ENCODE results near the gene FTCD. TPM values are rescaled to one million over a fixed set of nuclear protein-coding genes. Genes with fewer than 3 reads are reported as not detected.
"Not testable (repeated sequence)": the region's sequence is repeated elsewhere in the genome, so short reads cannot be mapped to it uniquely, and the experiment has no call there.

Gene FTCD
- total RNA-seq, 1 donor = 0.10 TPM

- Histone ChIP-seq H3K4me1 (ENCODE audit: insufficient read depth, low read length) (no peaks in the 10 kb centered on the region), H3K27me3 (ENCODE audit: insufficient read depth, low read length) (no peaks in the 10 kb centered on the region), H3K9me3 (ENCODE audit: low read depth, low read length) (no peaks in the 10 kb centered on the region), H3K4me3 (ENCODE audit: low read length) (no peak overlapping the region)
Measured at GRCh38 chr21:46154155-46154954, 1.0 kb downstream of the FTCD start.

DNA sequence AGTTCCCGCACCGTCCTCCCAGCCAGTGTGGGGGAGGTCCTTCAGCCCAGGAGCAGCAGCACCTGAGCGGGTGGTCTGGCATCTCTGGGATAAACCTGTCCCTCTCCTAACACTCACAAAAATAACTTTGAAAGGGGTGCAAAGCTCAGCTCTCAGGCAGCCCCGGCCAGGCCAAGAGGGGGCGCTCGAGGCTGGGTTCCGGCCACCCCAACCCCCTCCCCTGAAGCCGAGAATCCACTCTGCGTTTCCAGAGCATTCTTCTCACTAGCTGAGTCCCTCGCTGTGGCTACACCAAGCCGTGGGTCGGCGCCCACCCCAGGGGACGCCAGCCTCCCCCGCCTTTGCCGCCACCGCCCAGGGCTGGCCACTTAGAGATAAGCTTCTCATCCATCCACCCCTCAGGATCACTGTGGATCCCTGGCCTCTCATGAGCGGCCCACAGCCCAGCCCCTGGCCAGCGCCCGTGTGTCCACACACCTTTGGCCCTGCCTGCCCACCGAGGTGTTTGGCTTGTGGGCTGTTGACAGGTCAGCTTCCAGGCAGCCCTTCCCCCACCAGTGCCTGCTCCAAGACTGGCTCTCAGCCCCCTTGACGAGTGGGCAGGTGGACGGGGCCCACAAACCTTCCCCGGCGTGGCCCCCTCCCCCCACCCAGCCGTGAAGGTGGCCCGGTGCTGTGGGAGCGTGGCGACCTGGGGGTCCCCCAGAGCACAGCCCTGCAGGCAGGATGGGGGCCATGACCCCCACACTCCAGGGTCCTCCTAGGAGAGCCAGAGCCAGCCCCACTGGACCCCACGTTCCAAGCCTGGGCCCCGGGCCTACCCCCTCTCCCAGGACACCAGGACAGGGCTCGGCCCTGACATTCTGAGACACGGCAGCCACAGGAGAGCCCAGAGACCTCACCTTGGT lies 1.9 kb downstream of the FTCD start:
- Histone ChIP-seq H3K4me3 (ENCODE audit: low read length) (no peak overlapping the region), H3K9me3 (ENCODE audit: low read depth, low read length) (no peaks in the 10 kb centered on the region), H3K27me3 (ENCODE audit: insufficient read depth, low read length) (no peaks in the 10 kb centered on the region), H3K4me1 (ENCODE audit: insufficient read depth, low read length) (no peaks in the 10 kb centered on the region)

- H3K4me3 ChIP-seq (ENCODE audit: low read length) = no peak overlapping the region
- H3K9me3 ChIP-seq (ENCODE audit: low read depth, low read length) = no peaks in the 10 kb centered on the region
Measured at GRCh38 chr21:46152927-46153246, 2.5 kb downstream of the FTCD start.

GRCh38 chr21:46151989-46152926 lies 3.1 kb downstream of the FTCD start:
- Histone ChIP-seq H3K4me3 (ENCODE audit: low read length) (no peak overlapping the region), H3K27me3 (ENCODE audit: insufficient read depth, low read length) (no peaks in the 10 kb centered on the region), H3K9me3 (ENCODE audit: low read depth, low read length) (no peaks in the 10 kb centered on the region), H3K4me1 (ENCODE audit: insufficient read depth, low read length) (no peaks in the 10 kb centered on the region)

More at GRCh38 chr21:46152927-46153246, 2.5 kb downstream of the FTCD start:
- no peaks in the 10 kb centered on the region for H3K27me3 ChIP-seq (ENCODE audit: insufficient read depth, low read length)
- H3K4me1 ChIP-seq (ENCODE audit: insufficient read depth, low read length) = no peaks in the 10 kb centered on the region

GRCh38 chr21:46151261-46151988 lies 4.0 kb downstream of the FTCD start:
- no peaks in the 10 kb centered on the region for H3K9me3 ChIP-seq (ENCODE audit: low read depth, low read length)
- H3K27me3 ChIP-seq (ENCODE audit: insufficient read depth, low read length) = no peaks in the 10 kb centered on the region
- H3K4me3 ChIP-seq (ENCODE audit: low read length) = no peak overlapping the region
- no peaks in the 10 kb centered on the region for H3K4me1 ChIP-seq (ENCODE audit: insufficient read depth, low read length)

- Histone ChIP-seq H3K27me3 (ENCODE audit: insufficient read depth, low read length) (no peaks in the 10 kb centered on the region), H3K4me1 (ENCODE audit: insufficient read depth, low read length) (no peaks in the 10 kb centered on the region), H3K9me3 (ENCODE audit: low read depth, low read length) (no peaks in the 10 kb centered on the region), H3K4me3 (ENCODE audit: low read length) (no peak overlapping the region)
Measured at GRCh38 chr21:46150491-46151121, 4.8 kb downstream of the FTCD start.

DNA sequence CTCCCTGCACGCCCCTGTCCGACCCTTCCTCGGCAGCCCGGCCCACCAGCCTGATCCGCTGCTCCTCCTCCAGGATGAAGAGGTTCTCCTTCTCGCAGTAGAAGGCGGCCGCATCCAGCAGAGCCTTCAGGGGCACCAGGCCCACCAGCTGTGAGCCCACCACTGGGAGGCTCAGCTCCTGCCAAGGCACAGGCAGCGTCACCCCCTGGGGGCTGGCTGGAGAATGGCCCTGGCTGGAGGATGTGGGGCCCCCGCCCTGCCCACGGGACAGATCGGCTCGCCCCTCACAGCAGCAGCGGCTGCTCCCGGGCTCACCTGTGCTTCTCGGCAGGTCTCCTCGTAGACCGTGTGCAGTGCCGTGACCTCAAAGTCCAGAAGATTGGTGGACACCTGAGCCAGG lies 5.3 kb downstream of the FTCD start:
- Histone ChIP-seq H3K9me3 (ENCODE audit: low read depth, low read length) (no peaks in the 10 kb centered on the region), H3K4me1 (ENCODE audit: insufficient read depth, low read length) (no peaks in the 10 kb centered on the region)

GRCh38 chr21:46149205-46149901 lies 6.0 kb downstream of the FTCD start:
- Histone ChIP-seq H3K27me3 (ENCODE audit: insufficient read depth, low read length) (no peaks in the 10 kb centered on the region), H3K4me3 (ENCODE audit: low read length) (no peak overlapping the region), H3K4me1 (ENCODE audit: insufficient read depth, low read length) (no peaks in the 10 kb centered on the region), H3K9me3 (ENCODE audit: low read depth, low read length) (no peaks in the 10 kb centered on the region)

More for the DNA sequence above, 5.3 kb downstream of the FTCD start:
- Histone ChIP-seq H3K27me3 (ENCODE audit: insufficient read depth, low read length) (no peaks in the 10 kb centered on the region), H3K4me3 (ENCODE audit: low read length) (no peak overlapping the region)

DNA sequence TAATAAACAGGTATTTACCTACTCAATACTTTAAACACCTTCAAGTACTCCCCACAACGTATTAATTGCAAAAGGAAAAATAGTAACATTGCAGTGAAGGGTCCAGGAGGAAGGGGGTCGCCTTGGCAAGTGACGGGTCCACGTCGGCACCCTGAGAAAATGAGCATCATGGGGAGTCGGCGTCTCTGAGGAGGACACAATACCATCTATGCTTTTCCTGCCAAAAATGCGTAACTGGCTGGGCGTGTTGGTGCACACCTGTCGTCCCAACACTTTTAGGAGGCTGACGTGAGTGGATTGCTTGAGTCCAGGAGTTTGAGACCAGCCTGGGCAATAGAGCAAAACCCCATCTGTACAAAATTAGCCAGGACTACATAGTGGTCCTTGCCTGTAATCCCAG lies 7.3 kb downstream of the FTCD start:
- Histone ChIP-seq H3K4me1 (ENCODE audit: insufficient read depth, low read length) (no peaks in the 10 kb centered on the region), H3K27me3 (ENCODE audit: insufficient read depth, low read length) (no peaks in the 10 kb centered on the region), H3K4me3 (ENCODE audit: low read length) (no peak overlapping the region), H3K9me3 (ENCODE audit: low read depth, low read length) (no peaks in the 10 kb centered on the region)

- H3K4me1 ChIP-seq (ENCODE audit: insufficient read depth, low read length); H3K9me3 ChIP-seq (ENCODE audit: low read depth, low read length); H3K27me3 ChIP-seq (ENCODE audit: insufficient read depth, low read length); H3K4me3 ChIP-seq (ENCODE audit: low read length): not testable (repeated sequence)
Measured at GRCh38 chr21:46147429-46147828, 8.0 kb downstream of the FTCD start.

- Histone ChIP-seq H3K9me3 (ENCODE audit: low read depth, low read length) (no peaks in the 10 kb centered on the region), H3K27me3 (ENCODE audit: insufficient read depth, low read length) (no peaks in the 10 kb centered on the region), H3K4me3 (ENCODE audit: low read length) (no peak overlapping the region), H3K4me1 (ENCODE audit: insufficient read depth, low read length) (no peaks in the 10 kb centered on the region)
Measured at GRCh38 chr21:46146856-46147255, 8.5 kb downstream of the FTCD start.

DNA sequence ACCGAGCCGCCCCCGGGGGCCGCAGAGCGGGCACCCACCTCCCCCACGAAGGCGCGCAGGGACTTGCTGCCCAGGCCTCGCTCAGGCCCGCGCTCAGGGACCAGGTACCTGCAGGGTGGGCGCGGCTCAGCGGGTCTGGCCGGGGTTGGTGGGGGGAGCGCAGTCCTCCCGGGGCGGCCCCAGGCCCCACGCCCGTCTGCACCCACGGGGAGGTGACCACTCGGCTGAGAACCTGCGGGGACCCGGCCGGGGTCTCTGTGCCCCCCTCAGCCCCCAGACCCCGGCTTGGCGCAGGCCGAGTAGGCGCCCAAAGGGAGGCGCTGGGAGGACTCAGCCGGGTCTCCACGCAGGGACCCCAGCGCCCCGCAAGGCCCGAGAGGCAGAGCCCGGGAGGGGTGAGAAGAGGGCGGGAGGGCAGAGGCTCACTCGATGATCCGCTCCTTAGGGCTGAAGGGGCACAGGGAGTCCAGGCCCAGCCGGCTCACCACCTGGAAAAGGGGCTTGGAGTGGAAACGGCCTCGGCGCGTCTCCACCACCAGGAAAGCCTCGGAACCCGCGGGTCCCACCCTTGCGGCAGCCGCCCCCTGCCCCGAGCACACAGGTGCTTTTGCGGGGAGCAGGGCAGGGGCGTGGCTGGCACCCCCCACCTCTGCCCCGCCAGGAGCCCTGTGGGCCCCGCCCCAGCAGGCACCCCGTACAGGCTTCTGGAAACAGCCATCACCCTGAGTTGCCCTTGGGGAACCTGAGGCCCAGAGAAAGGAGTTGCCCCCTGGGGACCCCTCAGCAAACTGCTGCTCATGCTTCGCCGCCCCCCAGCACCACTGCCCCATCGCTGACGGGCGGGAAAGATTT lies 9.3 kb downstream of the FTCD start:
- no peaks in the 10 kb centered on the region for H3K9me3 ChIP-seq (ENCODE audit: low read depth, low read length)
- no peaks in the 10 kb centered on the region for H3K27me3 ChIP-seq (ENCODE audit: insufficient read depth, low read length)
- no peak overlapping the region for H3K4me3 ChIP-seq (ENCODE audit: low read length)
- no peaks in the 10 kb centered on the region for H3K4me1 ChIP-seq (ENCODE audit: insufficient read depth, low read length)

Data from mononuclear cell (primary cell).